ENCODE data around the gene CDIP1. TPM values are rescaled to one million over a fixed set of nuclear protein-coding genes. Genes with fewer than 3 reads are reported as not detected.

The CDIP1 gene
- total RNA-seq, 4 donors from 2014 or later = 7.3 to 18.3 (median 8.6) TPM

DNA sequence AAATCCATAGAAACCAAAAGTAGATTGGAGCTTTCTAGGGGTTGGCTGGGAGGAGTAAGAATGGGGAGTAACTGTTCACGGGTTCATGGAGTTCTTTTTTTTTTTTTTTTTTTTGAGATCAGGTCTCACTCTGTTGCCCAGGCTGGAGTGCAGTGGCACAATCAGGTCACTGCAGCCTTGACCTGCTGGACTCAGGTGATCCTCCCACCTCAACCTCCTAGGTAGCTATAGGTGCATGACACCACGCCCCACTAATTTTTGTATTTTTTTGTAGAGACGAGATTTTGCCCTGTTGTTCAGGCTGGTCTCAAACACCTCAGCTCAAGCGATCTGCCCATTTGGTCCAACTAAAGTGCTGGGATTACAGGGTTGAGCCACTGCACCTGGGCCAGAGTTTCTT, 65.7 kb downstream of the CDIP1 start:
- TF ChIP-seq CTCF (IDR thresholded peaks at IDR 0.05; ENCODE audit: low read depth) = no peak

- no peak for TF ChIP-seq CTCF (IDR thresholded peaks at IDR 0.05; ENCODE audit: low read depth)
Measured at GRCh38 chr16:4471869-4472268, 66.7 kb downstream of the CDIP1 start.

- TF ChIP-seq CTCF (IDR thresholded peaks at IDR 0.05; ENCODE audit: low read depth) = no peak
Measured at GRCh38 chr16:4468972-4469371, 69.6 kb downstream of the CDIP1 start.

DNA sequence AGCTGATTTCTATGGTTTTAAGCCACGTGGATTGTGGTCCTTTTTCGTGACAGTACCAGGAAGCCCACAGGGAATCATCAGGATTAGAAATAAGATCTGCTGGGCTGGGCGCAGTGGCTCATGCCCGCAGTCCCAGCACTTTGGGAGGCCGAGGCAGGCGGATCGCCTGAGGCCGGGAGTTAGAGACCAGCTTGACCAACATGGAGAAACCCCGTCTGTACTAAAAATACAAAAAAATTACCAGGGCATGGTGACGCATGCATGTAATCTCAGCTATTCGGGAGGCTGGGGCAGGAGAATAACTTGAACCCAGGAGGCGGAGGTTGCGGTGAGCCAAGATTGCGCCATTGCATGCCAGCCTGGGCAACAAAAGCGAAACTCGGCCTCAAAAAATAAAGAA, 70.7 kb downstream of the CDIP1 start:
- TF ChIP-seq CTCF (IDR thresholded peaks at IDR 0.05; ENCODE audit: low read depth) = no peak

- TF ChIP-seq CTCF (IDR thresholded peaks at IDR 0.05; ENCODE audit: low read depth) = no peak
Measured at GRCh38 chr16:4465977-4466779, 72.4 kb downstream of the CDIP1 start.

DNA sequence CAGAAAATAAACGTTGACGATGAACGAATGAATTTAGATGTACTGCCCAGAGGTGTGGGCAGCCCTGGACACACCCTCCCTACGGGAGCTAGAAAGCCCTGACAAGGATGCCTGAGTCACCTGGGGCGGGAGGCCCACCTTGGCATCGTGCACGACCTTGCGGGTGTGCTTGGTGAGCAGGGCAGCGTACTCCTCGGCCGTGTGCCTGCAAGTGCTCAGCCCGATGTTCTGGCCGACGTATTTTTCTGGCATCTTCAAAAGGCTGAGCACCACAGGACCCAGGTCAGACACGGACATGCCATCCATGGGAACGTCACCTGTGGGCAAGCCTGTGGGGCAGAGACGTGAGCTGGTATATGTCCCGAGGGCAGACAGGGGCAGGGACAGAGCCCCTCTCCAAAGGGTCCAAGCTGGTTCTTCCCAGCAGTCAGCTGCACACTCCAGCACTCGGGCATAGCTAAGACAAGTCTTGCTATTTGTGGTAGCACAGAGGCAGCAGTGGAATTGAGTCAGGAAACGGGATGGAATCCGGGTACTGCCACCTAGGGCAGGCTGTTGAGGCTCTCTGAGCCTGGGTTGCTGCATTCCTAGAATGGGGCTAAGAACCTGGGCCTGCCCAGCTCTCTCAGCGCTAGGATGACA, 74.9 kb downstream of the CDIP1 start:
- no peak for TF ChIP-seq CTCF (IDR thresholded peaks at IDR 0.05; ENCODE audit: low read depth)

GRCh38 chr16:4461250-4462085, 77.1 kb downstream of the CDIP1 start:
- TF ChIP-seq CTCF (IDR thresholded peaks at IDR 0.05; ENCODE audit: low read depth) = no peak
